HK-2 (cell line): ENCODE results near the gene FOXD4L3.
"Not testable (repeated sequence)": the region's sequence is repeated elsewhere in the genome, so short reads cannot be mapped to it uniquely, and the experiment has no call there.

ENCODE experiments used
- DNase-seq: peaks from one replicate; pipeline ENCODE4 v3.0.0-alpha.2; 2018; ENCODE audit not compliant: unreplicated experiment

FOXD4L3 gene

DNA sequence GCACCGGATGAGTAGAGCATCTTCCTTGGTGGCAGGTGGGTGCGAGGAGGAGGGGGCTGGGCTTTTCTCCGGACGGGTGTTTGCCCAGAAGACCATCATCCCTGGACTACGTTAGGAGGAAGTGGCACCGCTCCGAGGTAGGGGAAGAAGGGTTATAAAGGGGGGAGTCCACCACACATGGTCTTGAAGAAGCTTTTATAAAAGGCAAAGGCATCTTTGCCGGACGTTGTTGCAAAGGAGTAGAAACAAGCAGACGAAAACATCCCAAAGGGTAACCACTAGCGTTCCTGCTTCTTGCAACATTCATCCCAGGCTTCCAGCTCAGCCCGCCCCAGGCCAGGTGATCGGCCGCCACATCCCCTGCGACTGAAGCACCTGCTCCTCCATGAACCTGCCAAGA is at the start of gene FOXD4L3:
Gene FOXD4L3, plus strand, starts transcription at position 301 of the 400 bp plus-strand sequence. Its CDS starts 85 bp downstream, at position 386.
- DNase-seq: not testable (repeated sequence)

DNA sequence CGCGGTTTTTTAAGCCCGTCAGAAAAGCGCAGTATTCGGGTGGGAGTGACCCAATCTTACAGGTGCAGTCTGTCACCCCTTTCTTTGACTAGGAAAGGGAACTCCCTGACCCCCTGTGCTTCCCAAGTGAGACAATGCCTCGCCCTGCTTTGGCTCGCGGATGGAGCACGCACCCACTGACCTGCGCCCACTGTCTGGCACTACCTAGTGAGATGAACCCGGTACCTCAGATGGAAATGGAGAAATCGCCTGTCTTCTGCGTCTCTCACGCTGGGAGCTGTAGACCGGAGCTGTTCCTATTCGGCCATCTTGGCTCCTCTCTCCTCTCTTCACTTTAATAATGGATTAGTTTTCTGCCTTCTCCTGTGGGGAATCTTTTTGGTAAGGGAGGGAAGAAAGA is 21.6 kb upstream of the FOXD4L3 start:
- not testable (repeated sequence) for DNase-seq

DNA sequence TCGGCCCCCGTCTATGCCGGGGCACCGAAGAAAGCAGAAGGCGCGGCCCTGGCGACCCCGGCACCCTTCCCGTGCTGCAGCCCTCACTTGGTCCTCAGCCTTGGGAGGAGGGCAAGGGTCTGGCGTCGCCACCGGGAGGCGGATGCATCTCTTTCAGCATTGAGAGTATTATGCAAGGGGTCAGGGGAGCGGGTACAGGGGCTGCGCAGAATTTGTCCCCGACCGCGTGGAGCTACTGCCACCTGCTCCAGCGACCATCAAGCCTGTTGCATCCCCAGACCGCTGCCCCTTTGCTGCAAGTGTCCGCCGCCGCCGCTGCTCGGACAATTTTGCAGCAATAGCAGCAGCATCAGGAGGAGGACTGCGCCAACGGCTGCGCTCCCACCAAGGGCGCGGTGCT is 1.1 kb downstream of the FOXD4L3 start:
- DNase-seq: not testable (repeated sequence)

DNA sequence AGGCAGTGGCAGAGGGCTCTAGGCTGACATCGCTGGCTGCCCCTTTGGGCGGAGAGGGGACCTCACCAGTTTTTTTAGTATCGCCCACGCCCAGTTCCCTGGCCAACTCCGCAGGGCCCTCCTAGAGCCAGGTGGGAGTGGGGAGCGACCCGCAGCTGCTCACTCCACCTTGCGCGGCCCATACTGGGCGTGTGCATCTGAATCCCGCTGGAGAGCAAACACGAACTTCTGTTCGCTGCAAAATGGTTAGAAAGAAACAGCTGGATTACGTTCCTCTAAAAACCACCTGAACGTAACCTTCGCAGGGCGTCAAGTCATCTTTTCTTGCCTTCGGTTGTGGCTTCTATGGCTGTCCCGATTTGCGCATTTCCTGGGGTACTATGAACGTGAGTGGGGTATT is 1.5 kb downstream of the FOXD4L3 start:
- not testable (repeated sequence) for DNase-seq

DNA sequence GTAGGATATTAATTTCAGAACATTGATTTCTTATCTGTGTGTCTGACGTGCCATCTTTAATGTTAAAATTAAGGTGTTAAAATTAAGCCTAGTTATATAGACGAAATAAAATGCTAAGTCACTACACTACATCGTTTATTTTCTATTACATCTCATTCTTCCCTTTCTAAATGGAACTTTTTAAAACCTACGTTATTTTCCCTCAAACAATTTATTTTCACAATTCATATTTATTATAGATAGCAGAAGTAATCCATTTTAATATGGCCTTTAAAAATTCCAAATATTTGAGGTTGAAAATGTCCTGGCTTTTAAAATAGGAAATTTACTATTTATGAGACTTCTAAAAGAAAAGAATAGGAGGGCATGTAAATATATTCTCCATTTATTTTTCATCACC is 2.1 kb downstream of the FOXD4L3 start:
- DNase-seq: not testable (repeated sequence)

DNA sequence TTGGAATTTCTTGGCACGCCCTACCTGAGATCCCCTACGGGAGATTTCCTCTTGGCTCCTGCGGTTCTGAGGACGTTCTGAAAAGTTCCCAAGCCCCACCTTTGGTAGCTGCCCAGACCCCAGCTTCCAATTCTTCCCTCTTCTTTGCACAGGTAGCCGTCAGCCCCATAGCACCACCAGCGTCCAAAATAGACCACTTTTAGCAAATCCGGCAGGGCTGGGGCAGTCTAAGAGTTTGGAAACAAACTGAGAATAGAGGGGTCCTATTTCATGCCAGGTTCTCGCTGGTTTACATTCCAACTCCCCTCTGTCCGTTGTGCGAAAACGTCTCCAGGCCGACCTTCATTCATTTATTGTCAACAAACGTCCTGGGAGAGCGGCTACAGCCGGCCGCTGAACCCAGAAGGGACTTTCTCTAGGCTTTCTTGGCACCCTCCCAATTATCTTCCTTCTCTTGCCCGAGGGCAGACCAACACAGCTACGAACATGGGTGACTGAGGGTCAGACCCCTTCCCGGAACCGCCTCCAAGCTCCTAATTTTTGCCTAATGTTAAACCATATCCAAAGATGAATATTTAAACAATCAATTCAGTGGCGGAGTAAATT is 3.1 kb downstream of the FOXD4L3 start:
- DNase-seq: not testable (repeated sequence)

DNA sequence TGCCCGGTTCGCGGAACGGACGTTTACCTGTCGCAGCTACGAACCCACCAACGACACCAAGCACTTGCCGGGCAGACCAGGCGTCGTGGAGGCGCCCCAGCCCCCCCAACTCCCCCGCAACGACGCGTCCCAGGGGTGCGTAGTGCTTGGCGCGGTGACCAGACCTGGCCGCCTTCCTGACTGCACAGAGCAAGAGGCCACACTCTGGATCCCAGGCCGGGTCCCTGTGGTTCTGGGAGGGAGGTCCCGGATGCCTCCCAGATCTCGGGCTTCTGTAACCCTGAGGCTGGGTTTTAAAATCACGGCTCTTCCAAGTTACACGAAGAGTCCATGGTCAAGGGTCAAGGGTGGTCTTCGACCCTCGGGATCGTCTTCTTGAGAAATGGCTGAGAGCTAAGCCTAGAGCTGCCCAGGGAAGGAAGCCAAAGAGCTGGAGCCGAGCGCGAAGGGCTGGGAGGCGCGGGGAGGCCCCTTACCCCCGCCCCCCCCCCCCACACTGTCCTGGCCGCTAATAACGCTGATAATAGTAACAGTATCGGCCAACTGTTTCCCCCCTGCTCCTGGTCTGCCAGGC is 3.8 kb downstream of the FOXD4L3 start:
- DNase-seq: not testable (repeated sequence)

DNA sequence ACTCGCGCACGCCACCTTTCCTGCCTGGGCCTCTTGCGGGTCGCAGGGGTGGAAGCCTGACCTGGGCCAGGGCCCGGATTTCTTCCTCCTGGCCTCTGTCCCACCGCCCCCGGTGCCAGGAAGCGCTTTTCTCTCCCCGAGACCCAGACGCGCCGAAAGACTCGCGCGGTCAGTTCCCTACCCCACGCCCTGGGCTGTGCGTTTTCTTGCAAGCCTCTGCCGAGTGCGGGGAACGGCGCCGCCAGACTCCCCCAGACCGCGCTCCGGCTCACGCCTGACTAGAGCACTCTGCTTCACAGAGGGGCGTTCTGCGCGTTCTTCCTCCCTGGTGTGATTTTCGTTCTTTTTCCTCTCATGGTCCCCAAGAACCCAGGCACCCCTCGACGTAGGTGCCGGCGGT is 4.5 kb downstream of the FOXD4L3 start:
- DNase-seq: not testable (repeated sequence)

DNA sequence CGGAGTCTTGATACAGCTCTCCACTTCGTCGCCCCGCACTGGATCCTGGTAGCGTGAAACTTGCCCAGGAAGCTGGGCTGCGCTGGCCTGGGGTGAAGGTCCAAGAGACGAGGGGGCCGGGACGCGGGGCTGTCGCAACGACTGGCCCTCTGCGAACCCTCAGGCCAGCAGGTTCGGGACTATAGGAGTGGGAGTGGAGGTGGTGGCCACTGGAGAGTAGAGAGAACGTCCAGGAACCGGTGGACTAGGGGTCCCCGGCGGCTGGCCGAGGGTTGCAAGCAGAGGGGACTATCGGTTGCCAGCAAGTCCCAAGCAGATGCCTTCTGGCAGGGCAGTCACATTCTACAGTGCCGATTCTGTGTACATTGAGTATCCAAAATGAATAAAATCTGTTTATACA is 5.0 kb downstream of the FOXD4L3 start:
- not testable (repeated sequence) for DNase-seq

DNA sequence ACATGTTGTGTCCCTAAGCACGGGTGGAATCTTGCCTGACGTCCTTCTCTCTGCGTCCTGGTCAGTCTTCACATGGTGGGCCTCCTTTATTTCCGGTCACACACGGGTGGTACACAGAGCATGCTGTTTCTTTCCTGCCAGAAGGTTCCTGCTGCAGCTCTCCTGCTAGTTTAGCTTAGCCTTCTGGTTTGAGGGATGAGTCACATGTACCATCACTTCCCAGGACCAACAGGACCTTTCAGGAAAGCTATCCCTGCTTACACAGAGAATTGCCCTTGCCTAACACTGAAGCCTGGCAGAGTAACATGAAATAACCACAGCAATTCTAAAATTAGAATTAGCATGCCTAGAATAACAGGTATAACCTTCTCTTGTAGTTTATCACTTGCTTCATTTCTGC is 8.5 kb downstream of the FOXD4L3 start:
- DNase-seq: not testable (repeated sequence)

DNA sequence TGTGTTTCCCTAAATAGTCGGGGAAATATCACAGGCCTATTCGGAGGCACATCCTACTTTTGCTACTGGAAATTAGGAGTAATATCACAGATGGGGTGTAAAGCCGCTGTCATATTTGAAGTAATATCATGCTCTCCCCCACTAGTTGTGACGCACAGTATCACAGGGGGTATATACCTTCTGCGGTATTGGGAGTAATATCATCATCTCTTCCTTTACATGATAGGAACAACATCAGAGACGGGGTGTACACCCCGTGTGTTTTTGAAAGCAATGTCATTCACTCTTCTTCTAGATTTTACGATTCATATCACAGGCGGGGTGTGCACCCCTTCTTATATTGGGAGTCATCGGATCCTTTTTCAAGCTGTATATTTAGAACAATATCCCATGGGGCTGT is 15.5 kb downstream of the FOXD4L3 start:
- not testable (repeated sequence) for DNase-seq

DNA sequence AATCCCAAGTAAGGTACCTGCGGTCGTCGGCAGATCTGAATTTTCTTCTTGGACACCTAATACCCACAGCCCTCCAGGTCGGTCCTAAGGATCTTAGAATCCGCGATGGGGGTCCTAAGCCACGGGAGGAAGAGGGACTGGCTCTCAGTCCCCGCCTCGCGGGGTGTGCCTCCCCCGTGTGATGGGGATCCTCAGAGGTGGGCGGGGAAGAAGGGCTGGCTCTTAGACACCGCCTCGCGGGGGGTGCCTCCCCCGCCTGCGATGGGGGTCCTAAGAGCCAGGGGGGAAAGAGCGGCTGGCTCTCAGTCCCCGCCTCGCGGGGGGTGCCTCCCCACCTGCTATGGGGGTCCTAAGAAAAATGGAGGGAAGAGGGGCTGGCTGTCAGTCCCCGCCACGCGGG is 21.1 kb downstream of the FOXD4L3 start:
- not testable (repeated sequence) for DNase-seq

DNA sequence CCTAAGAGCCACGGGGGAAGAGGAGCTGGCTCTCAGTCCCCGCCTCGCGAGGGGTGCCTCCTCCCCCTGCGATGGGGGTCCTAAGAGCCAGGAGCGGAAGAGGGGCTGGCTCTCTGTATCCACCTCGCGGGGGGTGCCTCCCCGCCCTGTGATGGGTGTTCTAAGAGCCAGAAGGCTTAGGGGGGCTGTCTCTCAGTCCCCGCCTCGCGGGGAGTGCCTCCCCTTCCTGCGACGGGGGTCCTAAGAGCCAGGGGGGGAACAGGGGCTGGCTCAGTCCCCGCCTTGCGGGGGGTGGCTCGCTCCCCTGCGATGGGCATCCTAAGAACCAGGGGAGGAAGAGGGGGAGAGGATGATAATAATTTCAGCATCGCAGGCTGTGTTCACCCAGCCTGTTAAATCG is 21.9 kb downstream of the FOXD4L3 start:
- not testable (repeated sequence) for DNase-seq

DNA sequence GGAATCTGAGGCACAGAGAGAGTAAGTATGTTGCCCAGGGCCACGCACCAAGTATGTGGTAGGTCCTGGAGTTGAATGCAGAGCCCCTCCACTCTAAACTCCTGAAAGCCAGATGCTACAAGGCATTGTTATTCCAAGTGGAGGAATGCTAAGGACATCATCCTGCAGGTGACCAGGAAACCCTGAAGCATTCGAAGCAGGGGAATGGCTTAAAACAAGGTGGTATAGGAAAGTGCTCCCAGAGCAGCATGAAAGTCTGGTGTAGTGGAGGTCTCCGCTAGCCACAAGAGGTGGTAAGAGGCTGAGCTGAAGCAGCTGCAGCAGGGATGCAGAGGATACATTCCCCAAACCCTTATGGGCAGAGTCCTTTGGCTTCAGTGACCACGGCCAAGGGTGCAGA is 26.4 kb downstream of the FOXD4L3 start:
- not testable (repeated sequence) for DNase-seq

DNA sequence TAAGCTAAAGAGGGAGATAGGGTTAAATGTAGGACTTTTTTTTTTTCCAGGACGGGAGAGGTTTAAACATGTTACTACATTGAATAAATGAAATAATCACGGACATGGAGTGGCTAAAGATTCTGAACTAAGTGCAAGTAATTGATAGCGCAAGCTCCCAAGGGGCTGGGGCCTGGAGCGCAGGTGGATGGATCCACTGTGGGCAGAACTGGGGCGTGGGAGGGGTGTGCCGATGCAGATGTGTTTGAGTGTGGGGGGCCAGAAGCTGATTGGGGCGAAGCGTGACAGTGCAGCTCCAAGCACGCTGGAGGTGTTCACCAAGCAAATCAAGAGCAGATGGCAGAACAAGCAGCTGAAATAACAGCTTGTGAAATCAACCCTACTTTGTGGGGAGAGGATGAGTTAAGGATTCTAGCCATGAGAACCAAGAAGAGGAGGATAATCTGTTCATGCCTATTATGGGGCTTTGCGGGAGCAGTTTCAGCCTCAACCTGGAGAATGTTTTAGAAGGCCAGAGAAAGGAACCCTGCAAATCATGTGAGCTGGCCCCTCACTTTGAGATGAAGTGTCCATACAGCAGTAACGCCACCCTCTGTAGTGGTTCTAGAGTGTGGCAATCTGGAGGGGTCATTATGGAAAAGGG is 28.0 kb downstream of the FOXD4L3 start:
- DNase-seq: not testable (repeated sequence)

DNA sequence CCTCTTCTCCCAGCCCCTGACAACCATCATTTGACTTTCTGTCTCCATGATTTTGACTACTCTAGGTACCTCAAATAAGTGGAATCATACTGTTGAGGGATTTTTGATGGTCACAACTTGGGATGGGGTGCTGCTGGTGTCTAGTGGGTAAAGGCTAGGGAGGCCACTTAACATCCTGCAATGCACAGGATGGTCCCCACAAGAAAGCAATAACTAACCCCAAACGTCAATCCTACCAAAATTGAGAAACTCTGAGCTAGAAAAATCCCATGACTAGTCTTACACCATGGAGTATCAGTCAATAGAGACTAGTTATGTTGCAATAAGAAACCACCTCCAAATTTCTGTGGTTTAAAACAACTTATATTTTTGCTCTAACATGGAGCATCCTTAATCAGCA is 29.5 kb downstream of the FOXD4L3 start:
- not testable (repeated sequence) for DNase-seq

DNA sequence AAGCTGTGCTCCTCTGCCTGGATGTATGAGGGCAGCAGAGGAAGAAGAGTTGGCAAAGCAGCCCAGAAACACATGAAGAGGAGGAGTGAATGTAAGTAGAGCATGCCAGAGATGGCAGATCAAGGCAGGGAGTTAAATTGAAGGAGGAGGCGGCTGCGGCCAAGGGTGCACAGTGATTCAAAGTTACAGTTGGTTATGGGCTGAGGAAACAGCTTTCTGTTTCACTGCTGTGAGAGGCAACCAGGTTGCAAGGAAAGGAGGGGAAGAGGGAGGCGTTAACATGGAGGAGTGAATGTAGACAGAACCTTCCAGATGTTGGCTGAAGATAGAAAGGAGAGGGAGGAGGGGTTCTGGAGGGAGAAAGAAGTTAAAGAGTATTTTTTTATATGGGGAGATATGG is 33.3 kb downstream of the FOXD4L3 start:
- not testable (repeated sequence) for DNase-seq

DNA sequence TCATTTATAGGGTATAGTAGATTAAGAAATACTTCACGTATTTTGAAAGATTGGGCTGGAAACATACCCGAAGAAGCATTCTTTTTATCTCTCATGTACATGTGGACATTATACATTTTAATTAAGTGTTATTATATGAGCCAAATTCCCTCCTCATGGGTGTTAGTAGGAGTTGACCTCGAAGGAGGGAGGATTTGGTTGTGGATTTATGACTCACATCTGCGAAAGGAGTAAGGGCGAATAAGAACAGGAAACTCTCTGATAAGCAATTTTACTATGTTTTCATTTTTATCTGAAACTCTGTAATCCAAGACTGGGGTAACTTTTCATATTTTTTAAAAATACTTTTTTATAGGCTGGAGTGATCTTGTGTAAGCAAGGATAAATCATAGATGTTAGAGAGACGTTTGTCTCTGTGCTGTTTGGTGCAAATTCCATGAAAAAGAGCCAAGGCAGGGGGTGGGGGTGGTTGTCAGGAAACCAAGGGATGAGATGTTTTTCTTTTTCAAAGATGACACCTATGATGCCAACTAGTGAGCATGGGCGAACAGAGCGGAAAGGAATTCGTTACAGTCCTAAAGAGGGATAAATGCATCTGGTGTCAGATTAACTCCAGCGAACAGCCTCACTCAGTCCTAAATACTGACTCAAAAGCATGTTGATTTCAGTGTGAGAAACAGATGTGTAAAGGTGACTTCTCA is 34.1 kb downstream of the FOXD4L3 start:
- not testable (repeated sequence) for DNase-seq

DNA sequence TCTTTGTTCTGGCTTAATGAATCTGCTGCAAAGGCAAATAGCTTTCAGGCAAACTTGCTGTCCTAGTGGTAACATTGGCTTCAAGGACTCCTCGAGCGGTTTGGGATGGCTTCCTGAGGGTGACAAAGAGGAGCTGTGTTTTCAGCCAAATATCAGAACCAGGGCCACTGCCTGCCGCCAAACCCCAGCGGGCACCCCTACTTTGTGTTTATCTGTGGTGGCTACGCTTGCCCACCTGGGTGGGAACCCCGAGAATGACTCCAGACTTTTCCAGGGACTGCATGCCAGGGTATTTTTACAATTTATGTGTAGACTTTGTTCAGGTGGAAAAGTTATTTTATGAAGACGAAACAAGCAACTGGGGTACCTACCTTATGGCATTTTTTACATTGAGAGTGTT is 35.3 kb downstream of the FOXD4L3 start:
- DNase-seq: not testable (repeated sequence)

DNA sequence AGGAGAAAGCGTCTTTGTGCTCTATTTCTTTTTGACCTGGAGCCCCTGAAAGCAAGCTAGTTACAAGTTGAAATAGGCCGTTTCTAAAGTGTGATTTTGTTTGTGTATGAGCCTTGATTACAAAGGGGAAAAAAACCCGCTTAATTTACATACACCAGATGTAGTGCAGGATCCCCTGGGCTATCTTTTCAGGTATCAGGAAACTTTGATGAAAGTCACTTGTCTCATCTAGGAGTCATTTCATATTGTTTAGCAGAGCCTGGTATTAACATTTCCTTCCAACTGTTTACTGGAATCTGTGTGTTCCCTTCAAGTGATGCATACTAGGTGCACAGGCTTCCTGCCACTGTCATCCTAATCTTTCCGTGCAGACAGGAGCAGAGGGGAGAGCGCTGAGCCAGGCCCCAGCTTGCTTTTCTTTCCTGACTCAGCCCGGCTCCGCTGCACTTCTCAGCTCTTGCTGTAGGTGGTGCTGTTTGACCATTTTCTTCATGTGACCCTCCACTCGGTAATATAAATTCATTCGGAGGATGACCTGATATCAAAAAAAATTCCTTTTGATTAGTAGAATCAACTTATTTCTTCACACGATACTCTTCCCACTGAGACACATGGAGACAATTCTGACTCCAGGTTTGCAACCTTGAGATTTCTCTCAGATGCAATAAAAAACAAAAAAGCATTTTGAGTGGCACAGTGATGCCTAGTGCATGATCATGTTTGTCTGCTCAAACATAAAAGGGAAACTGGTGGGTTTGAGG is 39.8 kb downstream of the FOXD4L3 start:
- DNase-seq: not testable (repeated sequence)

DNA sequence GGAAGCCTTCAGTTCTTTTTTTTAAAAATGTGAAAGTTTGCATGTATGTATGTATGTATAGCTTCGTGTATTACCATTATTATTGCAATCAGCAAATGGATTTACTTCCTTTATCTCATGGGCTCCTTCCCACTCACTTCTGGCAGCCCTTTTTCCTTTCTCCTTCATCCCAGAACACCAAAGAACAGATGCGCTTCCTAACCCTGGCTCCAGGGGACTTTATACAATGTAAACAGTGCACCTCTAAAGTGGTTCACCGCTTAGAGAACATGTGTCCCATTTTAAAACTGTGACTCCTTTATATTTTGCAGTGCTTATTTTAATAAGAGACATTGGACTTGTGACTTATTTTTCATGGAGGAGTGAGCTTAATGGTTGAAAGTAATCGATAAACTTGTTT is 40.6 kb downstream of the FOXD4L3 start:
- not testable (repeated sequence) for DNase-seq

DNA sequence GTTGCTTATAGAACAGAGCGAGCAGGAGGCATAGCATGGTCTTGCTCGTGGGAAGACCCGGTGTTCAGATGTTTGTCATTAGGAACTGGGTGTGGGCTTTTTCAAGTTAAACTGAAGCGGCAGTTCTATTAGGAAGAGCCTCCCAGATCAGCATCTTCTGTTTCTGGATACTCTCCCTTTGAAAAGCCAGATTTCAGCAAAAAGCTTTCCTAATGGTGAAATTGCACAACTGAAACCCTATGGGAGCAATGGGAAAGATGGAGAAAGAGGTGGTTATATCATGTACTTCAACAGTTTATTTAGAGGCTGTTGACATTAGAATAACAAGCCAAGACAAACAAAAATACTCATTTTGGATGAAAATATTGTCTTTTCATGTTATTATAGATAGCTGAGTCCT is 41.3 kb downstream of the FOXD4L3 start:
- DNase-seq: not testable (repeated sequence)
